Activated CD4-positive, alpha-beta T cell treated with anti-CD3 and anti-CD28 coated beads for 36 hours (primary cell): ENCODE data around the gene CYBRD1. TPM values are rescaled to one million over a fixed set of nuclear protein-coding genes. Genes with fewer than 3 reads are reported as not detected.
A peak's percentile ranks its signal among the peaks of the same experiment; 100 is the strongest.

Source experiments
- ATAC-seq: fragments of 200-7000 bp; cut with Tn5 transposase; one replicate; pipeline ENCODE4 v1.10.0; 2021; ENCODE audit warnings: mild to moderate bottlenecking, moderate library complexity
- CTCF ChIA-PET: fragments of 350-600 bp; sonication (Branson Sonifier 250); formaldehyde crosslinking; loops from one replicate; lab custom pipeline; 2021; ENCODE audit warnings: antibody characterized with exemption; lab: Charles Lee
- POLR2A ChIA-PET: fragments of 350-600 bp; sonication (Branson Sonifier 250); formaldehyde crosslinking; loops from one replicate; lab custom pipeline; 2021; ENCODE audit warnings: antibody characterized with exemption, inconsistent platforms; lab: Charles Lee
- DNase-seq: peaks from one replicate; pipeline ENCODE4 v3.0.0-alpha.2; 2020
- H3K27ac Mint-ChIP-seq: one replicate; pipeline ENCODE4 v1.8.0; 2021; ENCODE audit warnings: mixed read lengths
- H3K27me3 Mint-ChIP-seq: one replicate; pipeline ENCODE4 v1.8.0; 2021; ENCODE audit warnings: mixed read lengths
- H3K36me3 Mint-ChIP-seq: one replicate; pipeline ENCODE4 v1.8.0; 2021; ENCODE audit warnings: low read depth, mixed read lengths
- H3K4me1 Mint-ChIP-seq: one replicate; pipeline ENCODE4 v1.8.0; 2021; ENCODE audit warnings: mixed read lengths
- H3K4me3 Mint-ChIP-seq: one replicate; pipeline ENCODE4 v1.8.0; 2021; ENCODE audit warnings: mild to moderate bottlenecking, moderate library complexity, mixed read lengths
- H3K9me3 Mint-ChIP-seq: one replicate; pipeline ENCODE4 v1.8.0; 2021; ENCODE audit warnings: low read depth, mixed read lengths
- intact Hi-C, 2 experiments: fragments of 100-400 bp; cut with DNase I in 1 of 2; cut with micrococcal nuclease in 1 of 2; formaldehyde crosslinking; loops; one replicate each; pipeline versions ENCODE4 v1.14.2 to v1.15.1; 2022 to 2024; cut with DNase I, micrococcal nuclease
- total RNA-seq, 2 experiments: library from RNA; stranded (reverse); gene quantifications; one replicate each; pipeline ENCODE4 v1.2.3, GENCODE V29; 2021

CYBRD1 gene
- total RNA-seq, 2 experiments from 2014 or later, result 0.74 to 1.4 TPM

GRCh38 chr2:171553858-171554257, 31.6 kb downstream of the CYBRD1 start:
- no peak overlapping the region for H3K27ac Mint-ChIP-seq
- ChIA-PET CTCF (no interaction called here), POLR2A (no interaction called here)
- peaks cover 3% of the 10 kb centered on the region for H3K4me1 Mint-ChIP-seq
- no peak overlapping the region for H3K4me3 Mint-ChIP-seq
- no peaks in the 10 kb centered on the region for H3K27me3 Mint-ChIP-seq
- no peaks in the 10 kb centered on the region for H3K36me3 Mint-ChIP-seq
- intact Hi-C loops, result loop anchor here in 1 of 2 experiments (10.0 kb wide), 1 partner anchor 579 kb away; no protein-coding TSS in a partner anchor
- no peaks in the 10 kb centered on the region for H3K9me3 Mint-ChIP-seq
- no peak for DNase-seq
- ATAC-seq, result no peak

- H3K9me3 Mint-ChIP-seq, result no peaks in the 10 kb centered on the region
- intact Hi-C loops, result loop anchor here in 1 of 2 experiments (10.0 kb wide), 1 partner anchor 580 kb away; no protein-coding TSS in a partner anchor
- no peak overlapping the region for H3K4me3 Mint-ChIP-seq
- no peak overlapping the region for H3K27ac Mint-ChIP-seq
- ChIA-PET CTCF (interaction anchor here (0.7 kb wide), 2 partner anchors 46 to 236 kb away, joined by 3 read pairs; no protein-coding TSS in a partner anchor), POLR2A (interaction anchor here (0.7 kb wide), 1 partner anchor 294 kb away, joined by 3 read pairs; no protein-coding TSS in a partner anchor)
- no peaks in the 10 kb centered on the region for H3K36me3 Mint-ChIP-seq
- no peaks in the 10 kb centered on the region for H3K27me3 Mint-ChIP-seq
- H3K4me1 Mint-ChIP-seq, result peaks cover 3% of the 10 kb centered on the region
- ATAC-seq (no peak), DNase-seq (no peak)
Observed at GRCh38 chr2:171554991-171555615, 32.8 kb downstream of the CYBRD1 start.

GRCh38 chr2:171557363-171557762, 35.1 kb downstream of the CYBRD1 start:
- H3K36me3 Mint-ChIP-seq, result no peaks in the 10 kb centered on the region
- ChIA-PET POLR2A (no interaction called here), CTCF (interaction anchor here (0.8 to 1.4 kb wide), 3 partner anchors 33 to 628 kb away, joined by 3 read pairs; partner anchors contain the start of gene GORASP2)
- no peak overlapping the region for H3K27ac Mint-ChIP-seq
- ATAC-seq (peak; percentile 78), DNase-seq (no peak)
- no peaks in the 10 kb centered on the region for H3K9me3 Mint-ChIP-seq
- intact Hi-C loops, result loop anchor here in 1 of 2 experiments (10.0 kb wide), 1 partner anchor 583 kb away; no protein-coding TSS in a partner anchor
- H3K4me3 Mint-ChIP-seq, result no peak overlapping the region
- no peaks in the 10 kb centered on the region for H3K27me3 Mint-ChIP-seq
- peaks cover 3% of the 10 kb centered on the region for H3K4me1 Mint-ChIP-seq

- H3K4me3 Mint-ChIP-seq, result no peak overlapping the region
- intact Hi-C loops, result no loop called here
- H3K9me3 Mint-ChIP-seq, result no peaks in the 10 kb centered on the region
- no peaks in the 10 kb centered on the region for H3K4me1 Mint-ChIP-seq
- H3K27ac Mint-ChIP-seq, result no peak overlapping the region
- DNase-seq, result no peak
- ChIA-PET POLR2A (no interaction called here), CTCF (interaction anchor here (0.7 kb wide), 1 partner anchor 1895 kb away, joined by 3 read pairs; no protein-coding TSS in a partner anchor)
- H3K27me3 Mint-ChIP-seq, result peaks cover 2% of the 10 kb centered on the region
- ATAC-seq, result no peak
- no peaks in the 10 kb centered on the region for H3K36me3 Mint-ChIP-seq
Observed at GRCh38 chr2:171563301-171563700, 41.0 kb downstream of the CYBRD1 start.

GRCh38 chr2:171564463-171564862, 42.2 kb downstream of the CYBRD1 start:
- ATAC-seq (no peak), DNase-seq (no peak)
- intact Hi-C loops, result no loop called here
- no peak overlapping the region for H3K4me3 Mint-ChIP-seq
- H3K4me1 Mint-ChIP-seq, result no peaks in the 10 kb centered on the region
- POLR2A ChIA-PET, result no interaction called here
- H3K27ac Mint-ChIP-seq, result no peak overlapping the region
- CTCF ChIA-PET, result interaction anchor here (1.8 kb wide), 1 partner anchor 9 kb away, joined by 7 read pairs; no protein-coding TSS in a partner anchor
- no peaks in the 10 kb centered on the region for H3K9me3 Mint-ChIP-seq
- no peaks in the 10 kb centered on the region for H3K36me3 Mint-ChIP-seq
- peaks cover 2% of the 10 kb centered on the region for H3K27me3 Mint-ChIP-seq

GRCh38 chr2:171566057-171566456, 43.8 kb downstream of the CYBRD1 start:
- ATAC-seq (no peak), DNase-seq (no peak)
- Mint-ChIP-seq H3K27ac (no peak overlapping the region), H3K4me1 (no peaks in the 10 kb centered on the region), H3K4me3 (no peak overlapping the region), H3K9me3 (no peaks in the 10 kb centered on the region), H3K27me3 (peaks cover 2% of the 10 kb centered on the region), H3K36me3 (no peaks in the 10 kb centered on the region)
- ChIA-PET POLR2A (no interaction called here), CTCF (interaction anchor here (0.6 to 1.2 kb wide), 2 partner anchors 31 to 549 kb away, joined by 3 to 4 read pairs; no protein-coding TSS in a partner anchor)
- intact Hi-C loops, result no loop called here

GRCh38 chr2:171566753-171567152, 44.5 kb downstream of the CYBRD1 start:
- Mint-ChIP-seq H3K36me3 (no peaks in the 10 kb centered on the region), H3K9me3 (no peaks in the 10 kb centered on the region), H3K4me3 (no peak overlapping the region), H3K4me1 (no peaks in the 10 kb centered on the region), H3K27me3 (peaks cover 2% of the 10 kb centered on the region), H3K27ac (no peak overlapping the region)
- ChIA-PET CTCF (interaction anchor here (0.6 to 1.2 kb wide), 3 partner anchors 14 to 549 kb away, joined by 3 to 4 read pairs (median 3); no protein-coding TSS in a partner anchor), POLR2A (no interaction called here)
- ATAC-seq (no peak), DNase-seq (no peak)
- intact Hi-C loops, result no loop called here

GRCh38 chr2:171568089-171568488, 45.8 kb downstream of the CYBRD1 start:
- Mint-ChIP-seq H3K9me3 (no peaks in the 10 kb centered on the region), H3K4me3 (no peak overlapping the region), H3K36me3 (no peaks in the 10 kb centered on the region), H3K27ac (no peak overlapping the region), H3K4me1 (no peaks in the 10 kb centered on the region), H3K27me3 (peaks cover 2% of the 10 kb centered on the region)
- ChIA-PET CTCF (no interaction called here), POLR2A (no interaction called here)
- intact Hi-C loops, result no loop called here
- no peak for ATAC-seq
- DNase-seq, result no peak

- Mint-ChIP-seq H3K27ac (no peak overlapping the region), H3K4me3 (no peak overlapping the region), H3K36me3 (no peaks in the 10 kb centered on the region), H3K4me1 (peaks cover 6% of the 10 kb centered on the region), H3K9me3 (no peaks in the 10 kb centered on the region), H3K27me3 (peaks cover 2% of the 10 kb centered on the region)
- ChIA-PET CTCF (interaction anchor here (1.6 to 2.4 kb wide), 3 partner anchors 28 to 556 kb away, joined by 4 to 15 read pairs (median 11); no protein-coding TSS in a partner anchor), POLR2A (interaction anchor here (0.6 kb wide), 1 partner anchor 871 kb away, joined by 6 read pairs; no protein-coding TSS in a partner anchor)
- intact Hi-C loops, result loop anchor here (5.0 to 10.0 kb wide), 3 partner anchors 116 to 893 kb away; partner anchors contain the start of gene DYNC1I2 (in 1 of the 2)
- no peak for DNase-seq
- ATAC-seq, result no peak
Observed at GRCh38 chr2:171571721-171572120, 49.4 kb downstream of the CYBRD1 start.

GRCh38 chr2:171574149-171574795, 52.0 kb downstream of the CYBRD1 start:
- Mint-ChIP-seq H3K9me3 (no peaks in the 10 kb centered on the region), H3K4me1 (peaks cover 6% of the 10 kb centered on the region), H3K27ac (no peak overlapping the region), H3K4me3 (no peak overlapping the region), H3K27me3 (no peaks in the 10 kb centered on the region), H3K36me3 (no peaks in the 10 kb centered on the region)
- intact Hi-C loops, result loop anchor here (1.0 to 10.0 kb wide), 7 partner anchors 25 to 891 kb away; partner anchors contain the start of gene DYNC1I2 (in 1 of the 2)
- peak; percentile 100 for ATAC-seq
- peak; percentile 91 for DNase-seq
- ChIA-PET POLR2A (interaction anchor here (0.7 kb wide), 1 partner anchor 348 kb away, joined by 8 read pairs; the partner anchor contains the start of gene HAT1), CTCF (interaction anchor here (0.5 to 2.4 kb wide), 19 partner anchors 9 to 601 kb away, joined by 3 to 15 read pairs (median 4); partner anchors contain the start of genes DLX2 and METAP1D)

GRCh38 chr2:171575606-171576005, 53.3 kb downstream of the CYBRD1 start:
- peaks cover 6% of the 10 kb centered on the region for H3K4me1 Mint-ChIP-seq
- DNase-seq (no peak), ATAC-seq (no peak)
- intact Hi-C loops, result loop anchor here (2.0 to 10.0 kb wide), 3 partner anchors 23 to 889 kb away; no protein-coding TSS in a partner anchor
- POLR2A ChIA-PET, result no interaction called here
- H3K27ac Mint-ChIP-seq, result no peak overlapping the region
- no peaks in the 10 kb centered on the region for H3K36me3 Mint-ChIP-seq
- H3K4me3 Mint-ChIP-seq, result no peak overlapping the region
- no peaks in the 10 kb centered on the region for H3K27me3 Mint-ChIP-seq
- no peaks in the 10 kb centered on the region for H3K9me3 Mint-ChIP-seq
- CTCF ChIA-PET, result interaction anchor here (1.0 to 1.2 kb wide), 6 partner anchors 12 to 551 kb away, joined by 3 to 4 read pairs (median 4); partner anchors contain the start of gene DLX1
